HG02623 (cell line): ENCODE data around the gene LEKR1.

Source experiments
- ATAC-seq: cut with Tn5 transposase; IDR thresholded peaks from one replicate; pipeline ENCODE4 v1.9.1; 2021; ENCODE audit warnings: moderate library complexity; ENCODE audit not compliant: unreplicated experiment

LEKR1 gene

GRCh38 chr3:157093096-157093495 lies 266.9 kb downstream of the LEKR1 start:
- ATAC-seq, result no peak

DNA sequence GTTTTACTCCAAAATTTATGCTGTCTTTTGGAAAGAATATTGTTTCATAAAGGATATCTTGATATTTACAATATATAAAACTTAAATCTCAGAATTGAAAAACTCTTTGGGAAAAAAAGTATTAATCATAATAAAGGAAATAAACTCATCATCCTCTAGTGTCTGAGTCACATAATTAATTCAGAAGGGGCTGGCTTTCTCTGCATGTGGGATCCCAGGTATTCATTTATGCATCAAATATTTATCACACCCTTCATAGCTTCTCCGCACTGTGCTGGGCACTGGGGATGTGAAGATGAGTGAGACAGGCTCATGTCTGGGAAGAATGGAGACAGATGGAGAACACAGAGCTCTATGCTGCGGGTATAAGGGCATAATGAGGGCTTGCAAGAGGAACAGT lies 268.1 kb downstream of the LEKR1 start:
- no peak for ATAC-seq

DNA sequence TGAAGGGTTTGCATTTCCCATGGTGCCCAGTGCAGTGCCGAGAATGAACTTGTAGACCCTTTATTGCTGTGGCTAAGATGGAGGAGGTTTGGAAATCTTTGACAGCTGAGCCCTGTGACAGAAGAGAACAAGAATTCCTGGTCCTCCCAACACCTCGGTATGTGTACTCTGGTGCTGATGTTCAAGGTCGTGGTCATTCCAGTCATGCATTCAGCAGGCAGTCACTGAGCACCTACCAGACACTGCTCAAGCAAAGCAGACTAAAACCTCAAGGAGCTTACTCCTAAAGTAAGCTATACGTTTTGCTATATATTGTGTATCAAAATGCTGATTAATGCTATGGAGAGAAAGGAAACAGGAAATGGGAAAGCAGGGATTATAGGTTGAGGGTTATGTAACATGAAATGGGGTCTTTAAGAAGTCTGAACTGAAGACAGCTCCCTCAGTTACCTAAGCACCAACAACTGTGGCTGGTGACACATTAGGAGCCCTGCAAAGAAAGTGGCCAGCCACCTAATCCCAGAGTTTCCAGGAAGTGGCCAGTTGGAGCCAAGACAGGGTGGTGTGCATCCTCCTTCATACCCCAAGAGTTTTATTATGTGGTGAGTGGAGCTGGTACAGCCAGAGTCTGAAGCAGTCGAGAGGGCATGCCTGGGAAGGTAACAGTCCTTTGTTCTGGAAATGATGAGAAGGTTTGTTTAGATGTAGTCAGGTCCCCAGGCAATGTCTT lies 268.8 kb downstream of the LEKR1 start:
- no peak for ATAC-seq
